Erythroblast (primary cell): ENCODE measurements around the gene PDE1C.

ENCODE experiments used
- GATA1 ChIP-seq: IDR thresholded peaks from 2 replicates; pipeline ENCODE4 v1.6.1; 2011; ENCODE audit warnings: low read depth, mild to moderate bottlenecking, control low read depth, low read length, moderate library complexity
- POLR2A ChIP-seq: IDR thresholded peaks from 2 replicates; pipeline ENCODE4 v1.6.1; 2011; ENCODE audit warnings: mild to moderate bottlenecking, low read length

- TF ChIP-seq POLR2A: no peak
- TF ChIP-seq GATA1: no peak
Observed at GRCh38 chr7:32026083-32026425, 44.2 kb downstream of the PDE1C start.
